Left forelimb (tissue), 1 donor: ENCODE data around the gene SLC52A3.
A peak's percentile ranks its signal among the peaks of the same experiment; 100 is the strongest.
"Not testable (repeated sequence)": the region's sequence is repeated elsewhere in the genome, so short reads cannot be mapped to it uniquely, and the experiment has no call there.

Experiments
- DNase-seq: peaks from one replicate; pipeline ENCODE4 v3.0.0-alpha.2; 2018; ENCODE audit warnings: low spot score

The SLC52A3 gene

DNA sequence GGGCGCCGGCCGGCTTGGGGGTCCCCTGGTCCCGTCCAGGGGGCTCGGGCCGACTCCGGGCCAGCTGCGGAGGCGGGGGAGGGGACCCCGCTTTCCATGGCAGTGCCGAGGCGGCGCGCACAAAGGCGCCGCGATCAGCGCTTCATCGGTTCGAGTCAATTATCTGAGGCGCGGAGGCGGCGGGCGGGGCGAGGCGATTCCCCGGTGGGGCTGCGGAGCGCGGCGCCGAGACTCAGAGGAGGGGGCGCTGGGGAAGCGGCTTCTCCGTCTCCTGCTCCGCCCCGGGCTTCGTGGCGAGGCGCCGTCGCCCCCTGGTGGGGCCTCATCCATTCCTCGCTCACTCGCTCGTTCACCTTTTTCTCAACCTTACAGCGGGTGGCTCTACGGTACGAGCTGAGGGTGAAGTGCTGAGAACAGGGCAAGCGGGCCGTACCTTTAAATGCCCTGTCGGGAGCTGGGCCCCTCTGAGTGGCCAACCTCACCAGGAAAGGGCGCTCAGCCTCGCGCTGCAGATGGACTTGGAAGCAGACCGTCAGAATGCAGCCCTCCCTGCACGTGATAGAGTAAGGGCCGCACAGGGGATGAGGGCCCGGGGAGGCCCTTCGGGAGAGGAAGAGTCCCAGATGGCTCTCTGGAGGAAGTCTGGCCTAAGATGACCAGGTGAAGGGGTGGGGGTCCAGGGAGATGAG, 39.9 kb downstream of the SLC52A3 start:
- peak; percentile 75 for DNase-seq

DNA sequence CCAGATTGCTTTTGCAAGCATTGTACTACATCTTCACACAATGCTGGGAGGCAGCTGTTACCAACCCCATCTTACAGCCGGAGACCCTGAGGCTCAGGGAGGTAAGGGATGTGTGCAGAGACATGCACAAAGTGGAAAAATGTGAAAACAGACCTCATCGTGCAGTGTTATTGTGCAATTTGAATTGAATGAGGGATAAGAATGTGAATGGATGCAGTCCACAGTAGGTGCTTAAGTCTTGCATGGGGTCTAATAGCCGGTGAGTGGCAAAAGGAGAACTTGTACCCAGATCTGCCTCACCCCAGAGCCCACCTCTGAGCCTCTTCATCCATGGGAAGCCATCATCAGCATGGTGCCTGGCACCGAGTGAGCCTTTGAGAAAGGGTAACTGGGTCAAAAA, 42.1 kb downstream of the SLC52A3 start:
- DNase-seq: no peak

DNA sequence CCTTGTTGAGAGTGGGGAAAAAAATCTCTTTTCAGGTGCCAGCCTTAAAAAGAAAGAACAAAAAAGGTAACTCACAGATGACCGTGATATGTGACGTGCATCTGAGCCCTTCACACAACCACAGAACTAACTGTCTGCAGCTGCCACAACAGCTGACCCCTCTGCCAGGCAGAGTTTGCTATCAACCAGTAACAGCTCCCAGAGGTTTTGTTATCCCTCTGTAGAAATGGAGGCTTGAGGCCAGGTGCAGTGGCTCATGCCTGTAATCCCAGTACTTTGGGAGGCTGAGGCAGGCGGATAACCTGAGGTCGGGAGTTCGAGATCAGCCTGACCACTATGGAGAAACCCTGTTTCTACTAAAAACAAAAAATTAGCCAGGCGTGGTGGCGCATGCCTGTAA, 42.8 kb downstream of the SLC52A3 start:
- DNase-seq: no peak

DNA sequence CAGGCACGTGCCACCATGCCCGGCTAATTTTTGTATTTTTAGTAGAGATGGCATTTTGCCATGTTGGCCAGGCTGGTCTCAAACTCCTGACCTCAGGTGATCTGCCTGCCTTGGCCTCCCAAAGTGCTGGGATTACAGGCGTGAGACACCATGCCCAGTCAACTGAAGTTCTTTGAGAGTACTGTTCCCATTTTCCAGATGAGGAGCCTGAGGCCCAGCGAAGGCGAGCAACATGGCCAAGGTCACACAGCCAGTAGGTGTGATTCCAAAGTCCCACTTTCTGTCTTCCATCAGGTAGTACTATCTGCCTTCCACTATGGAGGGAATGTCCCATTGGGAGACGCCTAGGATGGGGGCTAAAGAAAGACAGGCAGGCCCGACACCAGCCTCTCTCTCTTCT, 43.5 kb downstream of the SLC52A3 start:
- not testable (repeated sequence) for DNase-seq

DNA sequence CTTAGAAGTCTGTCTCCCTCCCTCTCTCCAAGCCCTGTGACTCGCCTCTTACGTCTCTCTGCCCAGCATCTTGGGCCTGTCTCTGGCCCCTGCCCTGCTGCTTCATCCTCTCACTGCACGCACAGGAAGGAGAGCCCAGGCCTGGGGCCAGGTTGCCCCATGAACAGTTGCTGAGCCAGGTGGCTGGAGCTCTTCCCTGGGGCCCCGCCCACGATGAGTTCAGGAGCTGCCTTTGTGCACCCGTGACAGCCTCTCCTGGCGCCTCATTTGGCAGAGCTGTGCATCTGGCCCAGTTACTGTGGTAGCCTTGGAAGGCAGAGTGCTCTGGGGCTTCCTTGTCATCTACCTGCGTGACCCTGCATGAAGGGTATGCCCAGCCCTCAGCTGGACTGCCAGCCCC, 44.5 kb downstream of the SLC52A3 start:
- no peak for DNase-seq

DNA sequence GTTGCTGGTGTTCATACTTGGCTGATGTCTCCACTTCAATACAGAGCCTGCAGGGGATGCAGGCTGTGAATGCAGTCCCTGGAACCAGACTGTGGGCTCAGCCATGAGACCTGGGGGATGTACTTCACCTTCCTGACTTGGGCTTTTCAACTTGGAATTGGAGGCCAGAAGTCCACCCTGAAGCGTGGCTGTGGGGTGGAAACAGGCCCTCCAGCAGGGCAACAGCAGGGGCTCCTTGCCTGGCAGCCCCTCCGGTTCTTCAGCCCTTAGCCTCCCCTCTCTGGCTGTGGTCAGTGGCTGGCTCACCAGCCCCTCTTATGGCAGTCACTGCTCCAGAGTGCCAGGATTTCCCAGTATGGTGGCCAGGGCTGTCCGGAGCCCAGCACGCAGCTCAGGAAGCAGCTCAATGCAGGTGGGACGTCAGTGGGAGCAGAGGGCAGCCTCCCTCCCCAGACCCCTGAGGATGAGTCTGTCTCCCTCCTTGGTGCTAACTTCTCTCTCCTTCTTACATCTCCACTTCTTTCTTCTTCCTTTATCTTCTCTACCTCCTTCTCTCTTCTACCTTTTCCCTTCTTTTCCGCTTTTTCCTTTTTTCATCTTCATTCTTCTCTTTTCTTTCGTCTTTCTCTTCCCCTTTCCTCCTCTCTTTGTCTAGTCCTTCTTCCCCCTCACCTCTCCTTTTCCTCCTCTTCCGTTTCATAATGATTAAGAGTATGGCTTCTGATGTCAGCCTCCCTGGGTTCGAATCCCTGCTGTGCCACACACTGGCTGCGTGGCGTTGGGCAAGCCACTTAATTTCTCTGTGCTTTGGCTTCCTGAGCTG, 45.3 kb downstream of the SLC52A3 start:
- peak; percentile 37 for DNase-seq

DNA sequence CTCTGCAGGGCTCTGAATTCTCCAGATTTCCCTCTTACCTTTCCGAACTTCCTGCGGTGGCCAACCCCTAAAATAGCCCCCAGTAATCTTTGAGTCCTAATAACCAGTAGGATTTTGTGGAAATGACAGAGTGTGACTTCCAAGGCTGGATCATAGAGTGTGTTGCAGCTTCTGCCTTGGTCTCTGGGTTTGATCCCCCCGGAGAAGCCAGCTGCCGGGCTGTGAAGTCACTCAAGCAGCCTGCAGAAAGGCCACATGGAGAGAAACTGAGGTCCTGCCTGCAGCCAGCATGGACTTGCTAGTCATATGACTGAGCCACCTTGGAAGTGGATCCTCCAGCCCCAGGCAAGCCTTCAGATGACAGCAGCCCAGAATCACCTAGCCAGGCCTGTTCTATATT, 46.4 kb downstream of the SLC52A3 start:
- no peak for DNase-seq

DNA sequence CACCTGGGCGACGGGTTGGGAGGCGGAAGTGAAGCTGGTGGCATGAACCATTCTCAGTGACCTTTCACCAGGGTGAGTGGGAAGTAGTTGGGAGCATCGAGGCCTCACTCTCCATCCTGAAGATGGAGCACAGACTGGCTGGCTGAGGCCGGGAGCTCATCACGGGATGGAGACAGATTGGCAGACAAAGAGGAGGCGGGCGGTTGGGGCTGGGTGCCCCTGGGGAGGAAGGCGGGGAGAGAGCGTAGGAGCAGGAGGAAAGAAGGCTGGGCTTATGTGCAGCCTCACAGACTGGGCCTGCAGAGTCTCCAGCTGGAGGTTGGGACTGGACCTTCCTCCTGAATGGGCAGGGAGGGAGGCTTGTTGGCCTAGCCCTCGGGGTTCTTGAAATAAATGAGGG, 48.5 kb downstream of the SLC52A3 start:
- DNase-seq: no peak

DNA sequence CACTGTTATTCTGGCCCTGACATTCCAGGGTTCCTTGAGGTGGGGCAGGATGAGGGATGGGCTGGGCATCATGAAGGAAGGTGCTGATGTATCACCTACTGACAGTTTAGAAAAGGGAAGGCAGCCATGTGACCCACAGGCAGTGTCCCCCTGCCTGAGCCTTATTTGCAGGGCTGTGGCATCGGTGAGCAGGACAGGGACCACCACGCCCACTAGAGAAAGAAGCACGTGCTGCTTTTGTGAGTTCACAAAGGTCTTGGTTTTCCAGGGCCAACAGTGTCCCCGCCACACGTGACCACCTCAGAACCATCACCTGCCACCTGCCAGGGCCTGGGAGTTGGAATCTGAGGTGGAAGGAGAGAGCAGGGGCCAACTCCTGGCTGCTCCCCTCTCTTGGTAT, 49.2 kb downstream of the SLC52A3 start:
- no peak for DNase-seq

DNA sequence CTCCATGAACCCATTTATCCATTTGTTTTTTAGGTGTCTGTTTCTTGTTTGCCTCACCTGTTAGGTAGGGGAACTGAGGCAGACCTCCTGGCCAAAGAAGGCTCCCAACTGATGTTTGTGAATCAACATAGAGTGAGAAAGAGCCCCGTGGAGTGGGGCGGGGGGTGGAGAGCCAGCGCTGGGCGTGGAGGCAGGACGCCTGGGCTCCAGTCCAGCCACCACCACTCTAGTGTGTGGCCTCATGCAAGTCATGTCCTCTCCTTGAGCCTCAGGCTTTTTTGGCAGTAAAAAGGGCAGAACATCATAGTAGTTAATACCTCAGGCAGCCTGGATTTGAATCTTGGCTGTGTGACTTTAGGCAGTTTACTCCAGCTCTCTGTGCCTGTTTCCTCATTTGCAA, 50.5 kb downstream of the SLC52A3 start:
- no peak for DNase-seq

DNA sequence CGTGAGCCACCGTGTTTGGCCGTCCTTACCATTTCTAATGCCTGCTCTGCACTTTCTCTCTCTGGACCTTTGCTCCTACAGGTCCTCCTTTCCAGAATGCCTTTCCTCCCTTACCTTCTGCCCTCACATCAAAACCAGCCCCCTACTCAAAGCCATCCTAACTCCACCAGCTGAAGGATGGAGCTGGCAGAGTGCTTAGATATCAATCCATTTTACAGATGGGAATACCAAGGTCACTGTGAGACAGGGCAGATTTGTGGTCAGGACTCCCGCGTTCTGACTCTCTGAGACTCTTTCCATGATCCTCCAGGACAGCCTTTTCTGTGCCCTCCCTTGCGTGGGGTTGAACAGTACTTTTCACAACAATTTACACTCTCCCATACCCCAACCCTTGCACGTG, 51.0 kb downstream of the SLC52A3 start:
- DNase-seq: no peak

DNA sequence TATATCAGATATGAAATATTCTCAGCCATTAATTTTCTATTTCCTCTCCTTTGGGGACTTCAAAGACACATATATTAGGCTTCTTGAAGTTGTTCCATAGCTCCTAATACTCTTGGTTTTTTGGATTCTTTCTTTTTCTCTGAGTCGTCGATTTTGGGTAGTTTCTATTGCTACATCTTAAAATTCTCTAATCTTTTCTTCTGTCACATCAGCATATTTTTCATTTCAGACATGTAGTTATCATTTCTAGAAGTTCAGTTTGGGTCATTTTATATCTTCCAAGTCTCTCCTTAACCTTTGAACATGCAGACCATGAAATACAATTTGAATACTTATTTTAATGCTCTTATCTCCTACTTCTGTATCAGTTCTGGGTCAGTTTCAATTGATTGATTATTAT, 53.8 kb downstream of the SLC52A3 start:
- no peak for DNase-seq

DNA sequence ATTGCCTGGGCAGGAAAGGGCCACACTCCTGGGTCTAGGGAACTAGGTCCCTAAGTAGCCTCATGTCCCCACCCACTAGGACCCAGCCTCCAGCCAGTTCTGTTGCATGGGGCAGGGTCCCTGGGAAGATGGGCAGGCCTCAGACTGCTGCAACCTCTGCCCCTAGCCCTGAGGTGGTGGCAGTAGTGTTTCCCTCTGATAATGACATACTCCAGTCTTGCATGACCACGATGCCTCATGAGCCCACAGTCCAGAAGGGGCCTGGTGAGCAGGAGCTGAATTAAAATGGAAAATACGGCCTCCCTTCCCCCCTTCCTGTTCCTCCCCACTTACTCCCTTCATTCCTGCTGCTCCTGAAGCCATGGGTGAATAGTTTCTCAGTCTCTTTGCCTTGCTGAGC, 56.7 kb downstream of the SLC52A3 start:
- peak; percentile 57 for DNase-seq

DNA sequence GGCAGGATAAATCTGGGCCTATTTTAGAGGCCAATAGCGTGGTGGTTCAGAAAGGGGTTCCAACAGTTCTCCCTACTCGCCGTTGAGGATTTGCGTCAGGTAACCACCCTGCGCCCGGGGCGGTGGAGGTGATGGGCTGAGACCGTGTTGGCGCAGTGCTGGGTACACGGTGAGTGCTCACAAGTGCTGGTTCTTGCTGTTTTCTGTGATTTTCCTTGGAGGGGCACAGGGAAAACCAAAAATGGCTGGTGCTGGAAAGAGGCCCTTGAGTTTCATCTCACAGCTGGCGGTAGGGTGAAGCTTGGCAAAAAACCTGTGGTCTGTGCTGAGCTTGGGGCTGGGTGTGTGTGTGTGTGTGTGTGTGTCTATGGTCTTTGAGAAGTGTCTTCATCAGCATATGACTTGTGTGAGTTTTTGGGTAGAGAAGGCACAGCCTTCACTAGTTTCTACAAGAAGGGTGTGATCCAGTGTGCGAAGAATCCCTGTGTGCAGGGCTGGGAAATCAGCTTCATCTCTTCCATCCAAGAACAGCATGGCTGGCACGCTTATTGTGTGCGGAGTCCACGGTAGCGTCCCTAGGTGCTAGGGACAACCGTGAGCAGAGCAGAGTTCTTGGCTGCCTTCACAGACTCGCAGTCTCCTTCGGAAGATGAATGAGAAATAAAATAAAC, 57.4 kb downstream of the SLC52A3 start:
- peak; percentile 20 for DNase-seq
